MM.1S (cell line): Measurements from ENCODE around the gene POFUT2.

Experiments used
- DNase-seq: peaks from one replicate; pipeline ENCODE4 v3.0.0-alpha.2; 2015
- H2AFZ ChIP-seq: fragments of 300-600 bp; sonication (generic); 2 replicates; pipeline ENCODE4 v1.6.0; 2016; ENCODE audit warnings: antibody characterized with exemption, low read length
- H3F3A ChIP-seq: fragments of 300-600 bp; sonication (generic); 2 replicates; pipeline ENCODE4 v1.6.1; 2016; ENCODE audit warnings: mild to moderate bottlenecking, antibody characterized with exemption, low read length, moderate library complexity, mixed read lengths; ENCODE audit not compliant: insufficient read depth
- H3K27ac ChIP-seq: fragments of 300-600 bp; sonication (generic); 2 replicates; pipeline ENCODE4 v1.5.1; 2016; ENCODE audit warnings: mild to moderate bottlenecking, low read length
- H3K27me3 ChIP-seq: fragments of 300-600 bp; sonication (generic); replicated peaks from 2 replicates; pipeline ENCODE4 v1.6.0; 2016; ENCODE audit warnings: low read length; ENCODE audit not compliant: insufficient read depth
- H3K36me3 ChIP-seq: fragments of 300-600 bp; sonication (generic); replicated peaks from 2 replicates; pipeline ENCODE4 v1.6.1; 2016; ENCODE audit warnings: mild to moderate bottlenecking, low read length, mixed read lengths; ENCODE audit not compliant: insufficient read depth
- H3K4me1 ChIP-seq: fragments of 300-600 bp; sonication (generic); 2 replicates; pipeline ENCODE4 v1.6.1; 2016; ENCODE audit warnings: low read length, mixed read lengths
- H3K4me2 ChIP-seq: fragments of 300-600 bp; sonication (generic); 2 replicates; pipeline ENCODE4 v1.6.0; 2016; ENCODE audit warnings: low read depth, low read length
- H3K4me3 ChIP-seq: fragments of 300-600 bp; sonication (generic); 2 replicates; pipeline ENCODE4 v1.5.1; 2016; ENCODE audit warnings: low read length, mixed read lengths
- H3K79me2 ChIP-seq: fragments of 300-600 bp; sonication (generic); 2 replicates; pipeline ENCODE4 v1.6.1; 2016; ENCODE audit warnings: mixed run types, low read length, mixed read lengths
- H3K9ac ChIP-seq: fragments of 300-600 bp; sonication (generic); 2 replicates; pipeline ENCODE4 v1.6.1; 2016; ENCODE audit warnings: low read length, mixed read lengths
- H3K9me2 ChIP-seq: fragments of 300-600 bp; sonication (generic); replicated peaks from 2 replicates; pipeline ENCODE4 v1.6.1; 2016; ENCODE audit warnings: mild to moderate bottlenecking, low read length, mixed read lengths; ENCODE audit not compliant: insufficient read depth
- H3K9me3 ChIP-seq: fragments of 300-600 bp; sonication (generic); replicated peaks from 2 replicates; pipeline ENCODE4 v1.6.1; 2016; ENCODE audit warnings: mild to moderate bottlenecking, low read length, mixed read lengths; ENCODE audit not compliant: insufficient read depth
- H4K20me1 ChIP-seq: fragments of 300-600 bp; sonication (generic); 2 replicates; pipeline ENCODE4 v1.6.1; 2016; ENCODE audit warnings: mild to moderate bottlenecking, low read length, moderate library complexity, mixed read lengths; ENCODE audit not compliant: insufficient read depth
- EZH2 ChIP-seq: fragments of 300-600 bp; sonication (generic); optimal IDR thresholded peaks from 2 replicates; pipeline ENCODE3; 2017; ENCODE audit warnings: low read depth, mild to moderate bottlenecking, antibody characterized with exemption, low read length, mixed read lengths
- EZH2phosphoT487 ChIP-seq: fragments of 300-600 bp; sonication (generic); IDR thresholded peaks from 2 replicates; pipeline ENCODE4 v1.6.1; 2018; ENCODE audit warnings: antibody characterized with exemption, low read length
- TF ChIP-seq, protein P1 (sequence below): fragments of 300-600 bp; sonication (generic); IDR thresholded peaks from 2 replicates; pipeline ENCODE4 v1.5.1; 2016; ENCODE audit warnings: antibody characterized with exemption, low read length, mixed read lengths

Gene POFUT2

DNA sequence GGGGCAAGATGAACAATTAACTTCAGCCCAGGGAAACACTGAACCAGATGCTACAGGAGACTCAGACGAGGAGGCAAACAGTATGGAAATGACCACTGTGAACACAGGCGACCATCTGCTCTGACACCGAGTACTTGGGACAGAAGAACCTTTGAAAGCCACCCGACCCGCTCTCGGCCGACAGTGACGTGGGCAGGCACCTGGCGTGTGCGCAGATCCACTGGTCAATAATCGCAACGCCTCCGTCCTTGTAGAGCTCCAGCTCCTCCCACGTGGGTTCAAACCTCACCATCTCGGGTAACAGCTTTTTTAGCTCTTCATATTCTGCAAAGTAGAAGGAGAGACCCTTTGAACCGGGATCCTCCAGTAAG, 20.3 kb downstream of the POFUT2 start:
- no peak for DNase-seq
- Histone ChIP-seq H3K36me3 (peaks cover 4% of the 10 kb centered on the region), H3K9me2 (no peaks in the 10 kb centered on the region), H3K4me1 (no peaks in the 10 kb centered on the region), H3K9me3 (no peaks in the 10 kb centered on the region), H3F3A (no peaks in the 10 kb centered on the region), H3K27me3 (no peaks in the 10 kb centered on the region), H3K9ac (no peak overlapping the region), H2AFZ (no peak overlapping the region), H3K27ac (no peak overlapping the region), H3K79me2 (no peaks in the 10 kb centered on the region), H4K20me1 (no peaks in the 10 kb centered on the region), H3K4me3 (no peak overlapping the region), H3K4me2 (no peak overlapping the region)
- TF ChIP-seq EZH2phosphoT487 (no peak), EZH2 (no peak)
- TF ChIP-seq, protein P1, sequence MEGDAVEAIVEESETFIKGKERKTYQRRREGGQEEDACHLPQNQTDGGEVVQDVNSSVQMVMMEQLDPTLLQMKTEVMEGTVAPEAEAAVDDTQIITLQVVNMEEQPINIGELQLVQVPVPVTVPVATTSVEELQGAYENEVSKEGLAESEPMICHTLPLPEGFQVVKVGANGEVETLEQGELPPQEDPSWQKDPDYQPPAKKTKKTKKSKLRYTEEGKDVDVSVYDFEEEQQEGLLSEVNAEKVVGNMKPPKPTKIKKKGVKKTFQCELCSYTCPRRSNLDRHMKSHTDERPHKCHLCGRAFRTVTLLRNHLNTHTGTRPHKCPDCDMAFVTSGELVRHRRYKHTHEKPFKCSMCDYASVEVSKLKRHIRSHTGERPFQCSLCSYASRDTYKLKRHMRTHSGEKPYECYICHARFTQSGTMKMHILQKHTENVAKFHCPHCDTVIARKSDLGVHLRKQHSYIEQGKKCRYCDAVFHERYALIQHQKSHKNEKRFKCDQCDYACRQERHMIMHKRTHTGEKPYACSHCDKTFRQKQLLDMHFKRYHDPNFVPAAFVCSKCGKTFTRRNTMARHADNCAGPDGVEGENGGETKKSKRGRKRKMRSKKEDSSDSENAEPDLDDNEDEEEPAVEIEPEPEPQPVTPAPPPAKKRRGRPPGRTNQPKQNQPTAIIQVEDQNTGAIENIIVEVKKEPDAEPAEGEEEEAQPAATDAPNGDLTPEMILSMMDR, result no peak

DNA sequence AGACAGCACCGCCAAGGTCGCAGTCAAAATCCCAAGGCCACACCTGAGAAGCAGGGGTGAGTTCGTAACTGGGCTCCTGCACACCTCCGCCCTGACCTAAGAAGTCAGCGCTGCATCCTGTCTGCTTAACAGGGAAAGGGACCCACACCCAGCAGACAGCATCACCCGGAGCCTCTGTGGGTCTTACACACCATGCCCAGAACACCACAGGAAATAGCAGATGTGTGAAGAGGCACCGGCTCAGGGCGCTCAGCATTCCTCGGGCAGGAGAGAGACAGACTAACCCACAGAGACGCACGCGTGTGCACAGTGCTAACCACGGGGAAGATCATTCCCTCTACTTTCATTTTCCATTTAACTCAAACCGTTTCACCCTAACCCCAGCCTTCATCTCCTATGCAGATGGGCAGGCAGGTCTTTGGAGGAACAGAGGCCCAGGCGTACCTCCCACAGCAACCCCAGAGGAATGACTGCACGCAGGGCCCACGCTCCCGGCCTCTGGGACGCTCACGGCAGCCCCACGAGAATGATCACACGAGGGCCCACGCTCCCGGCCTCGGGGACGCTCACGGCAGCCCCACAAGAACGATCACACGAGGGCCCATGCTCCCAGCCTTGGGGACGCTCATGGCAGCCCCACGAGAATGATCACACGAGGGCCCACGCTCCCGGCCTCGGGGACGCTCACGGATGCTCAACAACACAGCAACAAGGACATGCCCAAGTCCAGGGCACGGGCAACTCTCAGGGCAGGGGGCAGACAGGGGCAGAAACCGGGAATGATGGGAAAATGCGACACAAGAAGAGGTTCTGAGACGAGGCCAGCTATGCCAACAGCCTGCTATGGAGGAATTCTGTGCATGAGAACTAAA, 20.9 kb downstream of the POFUT2 start:
- DNase-seq, result no peak
- Histone ChIP-seq H3K4me1 (no peaks in the 10 kb centered on the region), H3K9me2 (no peaks in the 10 kb centered on the region), H3K27ac (no peak overlapping the region), H3K27me3 (no peaks in the 10 kb centered on the region), H3K4me2 (no peak overlapping the region), H3K9ac (no peak overlapping the region), H3F3A (no peaks in the 10 kb centered on the region), H4K20me1 (no peaks in the 10 kb centered on the region), H3K4me3 (no peak overlapping the region), H2AFZ (no peak overlapping the region), H3K9me3 (no peaks in the 10 kb centered on the region), H3K36me3 (peaks cover 2% of the 10 kb centered on the region), H3K79me2 (no peaks in the 10 kb centered on the region)
- TF ChIP-seq EZH2, result no peak
- TF ChIP-seq, protein P1, result no peak
- no peak for TF ChIP-seq EZH2phosphoT487

DNA sequence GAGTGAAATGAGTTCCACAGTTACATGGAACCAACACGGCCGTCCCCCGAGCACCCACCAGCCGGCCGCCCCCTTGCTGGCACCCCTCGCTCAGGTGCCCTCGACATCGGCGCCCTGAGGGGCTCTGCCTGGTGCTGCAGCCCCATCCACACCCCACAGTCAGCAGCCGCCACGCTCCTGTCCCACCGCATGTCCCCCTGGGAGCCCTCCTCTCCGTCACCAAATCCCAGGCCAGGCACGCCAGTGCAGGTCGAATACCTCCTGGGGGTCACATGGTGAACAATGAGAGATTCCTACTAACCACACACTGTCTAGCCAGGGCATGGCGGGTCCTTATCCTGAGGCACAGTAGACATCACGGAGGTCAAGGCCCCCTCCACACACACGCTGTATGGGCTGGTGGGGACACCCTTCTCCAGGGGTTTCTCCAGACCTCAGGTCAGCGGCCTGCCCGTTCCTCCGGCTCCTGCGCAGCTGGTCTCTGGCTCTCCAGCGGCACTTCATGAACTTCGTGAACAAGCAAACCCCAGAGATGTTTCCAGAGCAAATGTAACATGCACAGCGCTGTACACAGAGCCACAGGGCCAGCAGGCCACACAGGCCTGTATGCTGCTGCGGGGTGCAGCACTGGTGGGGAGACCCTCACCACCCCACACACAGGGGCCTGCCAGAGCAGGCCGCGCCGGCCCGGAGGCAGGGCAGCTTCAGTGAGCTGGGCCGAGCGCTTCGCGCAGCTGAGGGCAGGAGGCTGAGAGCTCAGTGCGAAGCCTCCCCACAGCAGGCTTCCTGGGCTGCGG, 21.8 kb downstream of the POFUT2 start:
- TF ChIP-seq, protein P1, result no peak
- TF ChIP-seq EZH2phosphoT487 (no peak), EZH2 (no peak)
- Histone ChIP-seq H3K36me3 (no peaks in the 10 kb centered on the region; the same call in 1 of the 2 replicates), H3K9me2 (no peaks in the 10 kb centered on the region), H3K27ac (no peak overlapping the region), H3K27me3 (no peaks in the 10 kb centered on the region), H3K9me3 (no peaks in the 10 kb centered on the region), H3K4me3 (no peak overlapping the region), H4K20me1 (no peaks in the 10 kb centered on the region), H3K4me1 (no peaks in the 10 kb centered on the region), H3K4me2 (no peak overlapping the region), H3F3A (no peaks in the 10 kb centered on the region), H3K9ac (no peak overlapping the region), H3K79me2 (no peaks in the 10 kb centered on the region), H2AFZ (no peak overlapping the region)
- DNase-seq, result no peak
